Measurements from ENCODE around the gene FARP2. TPM values are rescaled to one million over a fixed set of nuclear protein-coding genes. Genes with fewer than 3 reads are reported as not detected.

The FARP2 gene
- total and polyA plus RNA-seq, 2 of the 13 experiments (the other 11 are each of a cell fraction or from before 2014, with no cell fraction given) = 28.0 to 45.4 TPM

GRCh38 chr2:241308832-241309500 is 47.1 kb upstream of the FARP2 start:
- intact Hi-C loops (cut with micrococcal nuclease; ENCODE audit: unreplicated experiment) (no loop called here), in situ Hi-C loops (cut with HindIII; ENCODE audit: extremely low pct_ligation_motif_present, low pct_unique_long_range_greater_than_20kb) (no loop called here)
- H2AFZ ChIP-seq (ENCODE audit: low read length) = no peak overlapping the region
- H4K20me1 ChIP-seq (ENCODE audit: insufficient read depth, low read length) = peaks cover 45% of the 10 kb centered on the region
- ATAC-seq (peak; percentile 10; the same call in 2 of the 3 replicates), DNase-seq (ENCODE audit: low spot score) (no peak), FAIRE-seq (no peak)
- H3K9me3 ChIP-seq (ENCODE audit: low read length) = no peaks in the 10 kb centered on the region
- no peaks in the 10 kb centered on the region for H3K27me3 ChIP-seq (ENCODE audit: control insufficient read depth in 1 of 2, insufficient read depth in 2 of 2, low read length in 2 of 2)
- ChIA-PET CTCF (ENCODE audit: low intra/inter-chr PET ratio, low total read pairs) (no interaction called here), POLR2A (no interaction called here)
- no peak overlapping the region for H3K4me3 ChIP-seq (replicated peaks in 1 of 3; ENCODE audit: insufficient read depth in 1 of 3, low read depth in 2 of 3, low read length in 3 of 3)
- no peak overlapping the region for H3K9ac ChIP-seq (ENCODE audit: insufficient read depth, low read depth, low read length)
- H3K36me3 ChIP-seq (replicated peaks in 1 of 2; ENCODE audit: control insufficient read depth in 1 of 2, insufficient read depth in 2 of 2, low read length in 2 of 2) = peaks cover 0 to 5% of the 10 kb centered on the region in 2 experiments; a peak in 4 of 5 replicates
- H3K4me1 ChIP-seq (ENCODE audit: insufficient read depth, low read length) = peaks cover 87% of the 10 kb centered on the region
- no TSS peak for BruUV-seq (replicated peaks)
- TF ChIP-seq ZBTB38 (CRISPR knock-in tag; IDR thresholded peaks at IDR 0.05) (peak; percentile 67; the same call in 1 of the 2 replicates), MAFK (conservative IDR thresholded peaks at IDR 0.05 in 1 of 2, IDR thresholded peaks at IDR 0.05 in 1 of 2; ENCODE audit: low read length in 2 of 2) (no peak), MED8 (CRISPR knock-in tag; IDR thresholded peaks at IDR 0.05; ENCODE audit: insufficient replicate concordance) (no peak), TBP (CRISPR knock-in tag; IDR thresholded peaks at IDR 0.05) (no peak), TEAD3 (CRISPR knock-in tag; optimal IDR thresholded peaks at IDR 0.05; ENCODE audit: borderline replicate concordance) (peak; percentile 12)
- 90% methylated on average over 18 of the region's 18 CpGs for WGBS (ENCODE audit: low lambda C conversion rate)
- H3K79me2 ChIP-seq (ENCODE audit: insufficient read depth, low read length) = peaks cover 100% of the 10 kb centered on the region
- H3K27ac ChIP-seq (ENCODE audit: extremely low read length, insufficient read depth, low read length) = peak overlapping the region; percentile 4
- no peak overlapping the region for H3K4me2 ChIP-seq (ENCODE audit: low read depth, low read length)

- Histone ChIP-seq H3K79me2 (ENCODE audit: insufficient read depth, low read length) (peaks cover 100% of the 10 kb centered on the region), H3K36me3 (replicated peaks in 1 of 2; ENCODE audit: control insufficient read depth in 1 of 2, insufficient read depth in 2 of 2, low read length in 2 of 2) (peaks cover 0 to 5% of the 10 kb centered on the region in 2 experiments; a peak in 4 of 5 replicates), H3K9me3 (ENCODE audit: low read length) (no peaks in the 10 kb centered on the region), H2AFZ (ENCODE audit: low read length) (no peak overlapping the region), H3K9ac (ENCODE audit: insufficient read depth, low read depth, low read length) (no peak overlapping the region), H3K4me2 (ENCODE audit: low read depth, low read length) (no peak overlapping the region), H3K27ac (ENCODE audit: extremely low read length, insufficient read depth, low read length) (peak overlapping the region; percentile 4), H3K27me3 (ENCODE audit: control insufficient read depth in 1 of 2, insufficient read depth in 2 of 2, low read length in 2 of 2) (no peaks in the 10 kb centered on the region; a peak in 1 of 5 replicates), H3K4me3 (replicated peaks in 1 of 3; ENCODE audit: insufficient read depth in 1 of 3, low read depth in 2 of 3, low read length in 3 of 3) (no peak overlapping the region), H4K20me1 (ENCODE audit: insufficient read depth, low read length) (peaks cover 40% of the 10 kb centered on the region), H3K4me1 (ENCODE audit: insufficient read depth, low read length) (peaks cover 82% of the 10 kb centered on the region)
- ATAC-seq (no peak; the same call in 2 of the 3 replicates), FAIRE-seq (no peak), DNase-seq (ENCODE audit: low spot score) (no peak)
- no TSS peak for BruUV-seq (replicated peaks)
- intact Hi-C loops (cut with micrococcal nuclease; ENCODE audit: unreplicated experiment) = no loop called here
- ChIA-PET CTCF (ENCODE audit: low intra/inter-chr PET ratio, low total read pairs) (no interaction called here), POLR2A (no interaction called here)
- in situ Hi-C loops (cut with HindIII; ENCODE audit: extremely low pct_ligation_motif_present, low pct_unique_long_range_greater_than_20kb) = no loop called here
- 85% methylated on average over 2 of the region's 2 CpGs for WGBS (ENCODE audit: low lambda C conversion rate)
- TF ChIP-seq HIC2 (CRISPR knock-in tag; IDR thresholded peaks at IDR 0.05; ENCODE audit: low read depth) = no peak
- no peak for TF ChIP-seq MIER2 (CRISPR knock-in tag; IDR thresholded peaks at IDR 0.05)
- no peak for TF ChIP-seq MAFK (conservative IDR thresholded peaks at IDR 0.05 in 1 of 2, IDR thresholded peaks at IDR 0.05 in 1 of 2; ENCODE audit: low read length in 2 of 2)
- no peak for TF ChIP-seq HCFC1 (IDR thresholded peaks at IDR 0.05; ENCODE audit: low read depth, low read length)
- no peak for TF ChIP-seq TFE3 (CRISPR knock-in tag; IDR thresholded peaks at IDR 0.05)
- TF ChIP-seq PRMT3 (CRISPR knock-in tag; IDR thresholded peaks at IDR 0.05; ENCODE audit: borderline replicate concordance, low read depth) = no peak
- no peak for TF ChIP-seq IKZF5 (CRISPR knock-in tag; IDR thresholded peaks at IDR 0.05)
- TF ChIP-seq ZNF776 (CRISPR knock-in tag; IDR thresholded peaks at IDR 0.05) = no peak
- TF ChIP-seq PRPF4 (IDR thresholded peaks at IDR 0.05; ENCODE audit: low read depth, low read length, poor library complexity, severe bottlenecking) = no peak
- no peak for TF ChIP-seq ZNF891 (CRISPR knock-in tag; IDR thresholded peaks at IDR 0.05)
Observed at GRCh38 chr2:241309684-241310117, 46.4 kb upstream of the FARP2 start.

Data from HepG2 (cell line).